Left forelimb (tissue), 1 donor: ENCODE results near the gene TRIL.

Experiments used
- DNase-seq: peaks from one replicate; pipeline ENCODE4 v3.0.0-alpha.2; 2018; ENCODE audit warnings: low spot score

TRIL gene

GRCh38 chr7:28939844-28940544 lies 18.1 kb downstream of the TRIL start:
- no peak for DNase-seq

GRCh38 chr7:28939367-28939766 lies 18.8 kb downstream of the TRIL start:
- no peak for DNase-seq

GRCh38 chr7:28937619-28938018 lies 20.5 kb downstream of the TRIL start:
- DNase-seq, result no peak

- DNase-seq, result no peak
These were observed 21.0 kb downstream of the TRIL start for GRCh38 chr7:28937103-28937502.

- no peak for DNase-seq
These were observed 24.2 kb downstream of the TRIL start for GRCh38 chr7:28933846-28934320.

- no peak for DNase-seq
These were observed 26.6 kb downstream of the TRIL start for GRCh38 chr7:28931565-28931964.

- peak; percentile 81 for DNase-seq
These were observed 31.1 kb downstream of the TRIL start for GRCh38 chr7:28926871-28927597.

GRCh38 chr7:28922624-28923331 lies 35.4 kb downstream of the TRIL start:
- DNase-seq, result peak; percentile 73

GRCh38 chr7:28921822-28922221 lies 36.3 kb downstream of the TRIL start:
- no peak for DNase-seq

GRCh38 chr7:28920424-28920823 lies 37.7 kb downstream of the TRIL start:
- no peak for DNase-seq

- no peak for DNase-seq
These were observed 38.6 kb downstream of the TRIL start for GRCh38 chr7:28919510-28919909.

- no peak for DNase-seq
These were observed 49.4 kb downstream of the TRIL start for GRCh38 chr7:28908775-28909174.

GRCh38 chr7:28905464-28905863 lies 52.7 kb downstream of the TRIL start:
- no peak for DNase-seq

GRCh38 chr7:28904578-28905048 lies 53.5 kb downstream of the TRIL start:
- DNase-seq, result no peak

GRCh38 chr7:28903730-28904577 lies 54.2 kb downstream of the TRIL start:
- DNase-seq, result no peak
